IPS-20b (cell line): ENCODE measurements around the gene ACSS3.
"Not testable (repeated sequence)": the region's sequence is repeated elsewhere in the genome, so short reads cannot be mapped to it uniquely, and the experiment has no call there.

Experiments used
- H3K27ac ChIP-seq: one replicate; pipeline ENCODE4 v1.5.1; 2013; ENCODE audit warnings: low read length
- H3K27me3 ChIP-seq: 2 replicates; pipeline ENCODE4 v1.6.1; 2013; ENCODE audit warnings: mild to moderate bottlenecking, low read length, inconsistent platforms; ENCODE audit not compliant: insufficient read depth
- H3K36me3 ChIP-seq: 2 replicates; pipeline ENCODE4 v1.6.1; 2013; ENCODE audit warnings: low read depth, mild to moderate bottlenecking, inconsistent platforms, low read length, moderate library complexity; ENCODE audit not compliant: insufficient read depth
- H3K4me1 ChIP-seq: 2 replicates; pipeline ENCODE4 v1.6.1; 2013; ENCODE audit warnings: mild to moderate bottlenecking, control low read depth, inconsistent platforms, low read length, moderate library complexity; ENCODE audit not compliant: insufficient read depth
- H3K4me3 ChIP-seq: 2 replicates; pipeline ENCODE4 v1.5.1; 2013; ENCODE audit warnings: mild to moderate bottlenecking, low read length, inconsistent platforms
- H3K9ac ChIP-seq: 2 replicates; pipeline ENCODE4 v1.6.1; 2013; ENCODE audit warnings: low read depth, mild to moderate bottlenecking, inconsistent platforms, low read length, moderate library complexity
- H3K9me3 ChIP-seq: 2 replicates; pipeline ENCODE4 v1.6.1; 2013; ENCODE audit warnings: mild to moderate bottlenecking, low read depth, low read length, inconsistent platforms; ENCODE audit not compliant: insufficient read depth

The ACSS3 gene

GRCh38 chr12:81172851-81173250 is 95.0 kb downstream of the ACSS3 start:
- Histone ChIP-seq H3K4me3 (no peak overlapping the region), H3K9me3 (peaks cover 8% of the 10 kb centered on the region; the same call in 1 of the 2 replicates), H3K36me3 (peaks cover 20% of the 10 kb centered on the region; the same call in 1 of the 2 replicates), H3K27me3 (no peaks in the 10 kb centered on the region), H3K9ac (no peak overlapping the region), H3K4me1 (no peaks in the 10 kb centered on the region), H3K27ac (no peak overlapping the region)

GRCh38 chr12:81174664-81175063 is 96.8 kb downstream of the ACSS3 start:
- Histone ChIP-seq H3K9me3 (peaks cover 8% of the 10 kb centered on the region; the same call in 1 of the 2 replicates), H3K4me3 (no peak overlapping the region), H3K9ac (no peak overlapping the region), H3K4me1 (no peaks in the 10 kb centered on the region), H3K27ac (no peak overlapping the region), H3K36me3 (peaks cover 20% of the 10 kb centered on the region; the same call in 1 of the 2 replicates), H3K27me3 (no peaks in the 10 kb centered on the region)

GRCh38 chr12:81176796-81177195 is 98.9 kb downstream of the ACSS3 start:
- H3K9ac ChIP-seq, result no peak overlapping the region
- no peak overlapping the region for H3K27ac ChIP-seq
- no peaks in the 10 kb centered on the region for H3K4me1 ChIP-seq
- H3K36me3 ChIP-seq, result peaks cover 20% of the 10 kb centered on the region; the same call in 1 of the 2 replicates
- no peak overlapping the region for H3K4me3 ChIP-seq
- H3K27me3 ChIP-seq, result no peaks in the 10 kb centered on the region
- H3K9me3 ChIP-seq, result peaks cover 8% of the 10 kb centered on the region; the same call in 1 of the 2 replicates

GRCh38 chr12:81181691-81182090 is 103.8 kb downstream of the ACSS3 start:
- no peaks in the 10 kb centered on the region for H3K4me1 ChIP-seq
- no peak overlapping the region for H3K9ac ChIP-seq
- no peak overlapping the region for H3K27ac ChIP-seq
- no peaks in the 10 kb centered on the region for H3K27me3 ChIP-seq
- peaks cover 6% of the 10 kb centered on the region; the same call in 1 of the 2 replicates for H3K9me3 ChIP-seq
- H3K36me3 ChIP-seq, result peaks cover 10% of the 10 kb centered on the region; the same call in 1 of the 2 replicates
- no peak overlapping the region for H3K4me3 ChIP-seq

- no peak overlapping the region for H3K4me3 ChIP-seq
- H3K27ac ChIP-seq, result no peak overlapping the region
- no peaks in the 10 kb centered on the region for H3K9me3 ChIP-seq
- H3K27me3 ChIP-seq, result no peaks in the 10 kb centered on the region
- peaks cover 5% of the 10 kb centered on the region; the same call in 1 of the 2 replicates for H3K36me3 ChIP-seq
- no peaks in the 10 kb centered on the region for H3K4me1 ChIP-seq
- H3K9ac ChIP-seq, result no peak overlapping the region
Measured at GRCh38 chr12:81187686-81188085, 109.8 kb downstream of the ACSS3 start.

- Histone ChIP-seq H3K36me3 (no peaks in the 10 kb centered on the region; the same call in 1 of the 2 replicates), H3K27ac (no peak overlapping the region), H3K9ac (no peak overlapping the region), H3K4me1 (no peaks in the 10 kb centered on the region), H3K9me3 (no peaks in the 10 kb centered on the region), H3K27me3 (no peaks in the 10 kb centered on the region), H3K4me3 (no peak overlapping the region)
Measured at GRCh38 chr12:81196595-81196994, 118.7 kb downstream of the ACSS3 start.

- H3K27me3 ChIP-seq, result not testable (repeated sequence)
Measured at GRCh38 chr12:81200561-81200960, 122.7 kb downstream of the ACSS3 start.

GRCh38 chr12:81203671-81204204 is 125.9 kb downstream of the ACSS3 start:
- Histone ChIP-seq H3K27ac (no peak overlapping the region), H3K4me1 (peaks cover 33% of the 10 kb centered on the region), H3K9ac (no peak overlapping the region), H3K9me3 (no peaks in the 10 kb centered on the region), H3K4me3 (no peak overlapping the region), H3K27me3 (no peaks in the 10 kb centered on the region), H3K36me3 (no peaks in the 10 kb centered on the region; the same call in 1 of the 2 replicates)

More at GRCh38 chr12:81200561-81200960, 122.7 kb downstream of the ACSS3 start:
- not testable (repeated sequence) for H3K9me3 ChIP-seq, H3K4me3 ChIP-seq, H3K36me3 ChIP-seq, H3K27ac ChIP-seq, H3K4me1 ChIP-seq, H3K9ac ChIP-seq

- H3K27me3 ChIP-seq, result no peaks in the 10 kb centered on the region
- peaks cover 48% of the 10 kb centered on the region for H3K4me1 ChIP-seq
- no peak overlapping the region for H3K4me3 ChIP-seq
- H3K36me3 ChIP-seq, result no peaks in the 10 kb centered on the region
- H3K27ac ChIP-seq, result no peak overlapping the region
- H3K9me3 ChIP-seq, result no peaks in the 10 kb centered on the region
- no peak overlapping the region for H3K9ac ChIP-seq
Measured at GRCh38 chr12:81205416-81205815, 127.5 kb downstream of the ACSS3 start.

GRCh38 chr12:81206429-81206828 is 128.6 kb downstream of the ACSS3 start:
- H3K4me3 ChIP-seq, result peak overlapping the region; percentile 51; the same call in 1 of the 2 replicates
- H3K27ac ChIP-seq, result no peak overlapping the region
- H3K4me1 ChIP-seq, result peaks cover 55% of the 10 kb centered on the region
- no peak overlapping the region for H3K9ac ChIP-seq
- no peaks in the 10 kb centered on the region for H3K9me3 ChIP-seq
- H3K36me3 ChIP-seq, result no peaks in the 10 kb centered on the region
- no peaks in the 10 kb centered on the region for H3K27me3 ChIP-seq

- Histone ChIP-seq H3K27me3 (no peaks in the 10 kb centered on the region), H3K4me3 (peak overlapping the region; percentile 51), H3K4me1 (peaks cover 62% of the 10 kb centered on the region), H3K27ac (no peak overlapping the region), H3K36me3 (no peaks in the 10 kb centered on the region), H3K9ac (peak overlapping the region; percentile 36; the same call in 1 of the 2 replicates), H3K9me3 (no peaks in the 10 kb centered on the region)
Measured at GRCh38 chr12:81207173-81207572, 129.3 kb downstream of the ACSS3 start.

- H3K4me3 ChIP-seq, result peak overlapping the region; percentile 51
- no peaks in the 10 kb centered on the region for H3K9me3 ChIP-seq
- H3K9ac ChIP-seq, result no peak overlapping the region
- H3K36me3 ChIP-seq, result no peaks in the 10 kb centered on the region
- H3K4me1 ChIP-seq, result peaks cover 64% of the 10 kb centered on the region
- no peak overlapping the region for H3K27ac ChIP-seq
- H3K27me3 ChIP-seq, result no peaks in the 10 kb centered on the region
Measured at GRCh38 chr12:81207664-81208063, 129.8 kb downstream of the ACSS3 start.
